ENCODE results near the gene PNPLA5. TPM values are rescaled to one million over a fixed set of nuclear protein-coding genes. Genes with fewer than 3 reads are reported as not detected.

PNPLA5 gene
- total RNA-seq, 1 experiment from 2014 or later, result not detected

DNA sequence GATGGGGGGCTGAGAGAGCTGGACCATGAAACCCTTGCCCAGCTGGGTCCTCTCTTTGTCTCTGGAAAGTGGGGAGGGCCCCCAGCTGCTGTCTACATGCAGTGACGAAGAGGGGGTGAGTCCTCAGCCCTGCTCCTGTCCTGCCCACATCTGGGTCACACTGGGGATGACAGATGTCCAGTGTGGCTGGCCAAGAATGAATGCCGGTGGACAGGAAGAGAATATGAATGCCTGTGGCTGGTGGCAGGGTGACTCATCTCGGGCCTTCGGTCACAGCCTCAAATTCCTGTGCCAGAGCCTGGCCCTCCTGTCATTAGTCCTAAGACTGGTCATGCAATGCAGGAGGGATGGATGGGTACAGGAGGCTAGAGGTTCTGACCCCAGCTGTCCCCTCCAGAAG lies 29.6 kb upstream of the PNPLA5 start:
- CTCF ChIA-PET, result interaction anchor here (1.1 kb wide), 1 partner anchor 24 kb away, joined by 5 read pairs; no protein-coding TSS in a partner anchor
- H2AFZ ChIP-seq (ENCODE audit: low read length), result no peak overlapping the region
- TF ChIP-seq EZH2 (IDR thresholded peaks at IDR 0.05; ENCODE audit: low read length, unreplicated experiment), result no peak
- TF ChIP-seq, protein P1, sequence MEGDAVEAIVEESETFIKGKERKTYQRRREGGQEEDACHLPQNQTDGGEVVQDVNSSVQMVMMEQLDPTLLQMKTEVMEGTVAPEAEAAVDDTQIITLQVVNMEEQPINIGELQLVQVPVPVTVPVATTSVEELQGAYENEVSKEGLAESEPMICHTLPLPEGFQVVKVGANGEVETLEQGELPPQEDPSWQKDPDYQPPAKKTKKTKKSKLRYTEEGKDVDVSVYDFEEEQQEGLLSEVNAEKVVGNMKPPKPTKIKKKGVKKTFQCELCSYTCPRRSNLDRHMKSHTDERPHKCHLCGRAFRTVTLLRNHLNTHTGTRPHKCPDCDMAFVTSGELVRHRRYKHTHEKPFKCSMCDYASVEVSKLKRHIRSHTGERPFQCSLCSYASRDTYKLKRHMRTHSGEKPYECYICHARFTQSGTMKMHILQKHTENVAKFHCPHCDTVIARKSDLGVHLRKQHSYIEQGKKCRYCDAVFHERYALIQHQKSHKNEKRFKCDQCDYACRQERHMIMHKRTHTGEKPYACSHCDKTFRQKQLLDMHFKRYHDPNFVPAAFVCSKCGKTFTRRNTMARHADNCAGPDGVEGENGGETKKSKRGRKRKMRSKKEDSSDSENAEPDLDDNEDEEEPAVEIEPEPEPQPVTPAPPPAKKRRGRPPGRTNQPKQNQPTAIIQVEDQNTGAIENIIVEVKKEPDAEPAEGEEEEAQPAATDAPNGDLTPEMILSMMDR (conservative IDR thresholded peaks at IDR 0.05; ENCODE audit: low read depth, low read length), result no peak
- no peak for TF ChIP-seq EZH2phosphoT487 (IDR thresholded peaks at IDR 0.05; ENCODE audit: borderline replicate concordance, low read length)

DNA sequence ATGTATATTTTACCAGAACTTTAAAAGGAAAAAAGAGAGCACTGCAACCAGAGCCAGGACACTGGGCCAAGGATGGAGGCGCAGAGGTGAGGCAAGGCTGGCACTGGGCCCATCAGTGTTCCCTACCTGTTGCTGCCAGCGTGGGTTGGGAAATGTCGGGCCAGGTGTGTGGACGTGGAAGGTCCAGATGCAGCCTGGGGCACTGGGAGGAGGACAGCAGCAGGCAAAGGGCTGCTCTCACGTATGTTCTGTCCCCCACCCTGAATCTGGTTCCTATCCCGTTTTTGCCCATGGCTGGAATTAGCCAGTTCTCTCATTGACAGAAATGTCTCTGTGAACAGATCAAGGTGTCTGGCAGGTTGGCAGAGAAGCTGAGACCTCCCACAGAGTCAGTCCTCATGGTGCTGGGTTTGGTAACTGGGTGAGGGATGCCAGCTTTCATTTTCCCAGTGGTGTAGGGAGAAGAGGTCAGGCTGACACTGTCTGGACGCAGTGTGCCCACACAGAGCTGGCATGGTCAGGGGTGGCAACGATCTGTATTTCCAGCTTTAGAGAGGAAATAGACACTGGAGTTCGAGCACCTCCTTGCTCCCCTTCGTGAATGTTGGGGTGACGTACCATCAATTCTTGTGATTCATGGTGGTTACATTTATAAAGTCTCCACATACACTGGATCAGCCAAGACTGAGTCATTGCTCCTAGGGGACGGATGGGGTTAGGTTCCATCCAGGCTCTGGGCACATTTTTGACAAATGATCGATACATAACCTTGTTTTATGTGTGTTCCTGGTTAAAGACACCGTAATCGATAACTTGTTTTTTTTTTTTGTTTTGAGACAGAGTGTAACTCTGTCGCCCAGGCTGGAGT lies 27.5 kb upstream of the PNPLA5 start:
- POLR2A ChIA-PET (ENCODE audit: unreplicated experiment), result no interaction called here
- H3K27ac ChIP-seq (ENCODE audit: low read length), result no peak overlapping the region

More for the DNA sequence above, 29.6 kb upstream of the PNPLA5 start:
- no peaks in the 10 kb centered on the region for H3K9me2 ChIP-seq (replicated peaks; ENCODE audit: low read length)
- intact Hi-C loops (cut with micrococcal nuclease), result no loop called here
- no peaks in the 10 kb centered on the region for H3K79me2 ChIP-seq (ENCODE audit: low read length)
- no peaks in the 10 kb centered on the region for H3F3A ChIP-seq (ENCODE audit: low read length, unreplicated experiment)
- H3K9ac ChIP-seq (ENCODE audit: low read length), result no peak overlapping the region
- no peaks in the 10 kb centered on the region for H4K20me1 ChIP-seq (ENCODE audit: low read length)
- H3K36me3 ChIP-seq (ENCODE audit: low read depth, low read length), result no peaks in the 10 kb centered on the region
- no TSS peak for BruUV-seq (replicated peaks)
- DNase-seq (peak; percentile 73), ATAC-seq (peak; percentile 73)
- no peak overlapping the region for H3K4me3 ChIP-seq (ENCODE audit: low read length)
- H3K4me2 ChIP-seq (ENCODE audit: low read length), result peak overlapping the region; percentile 44
- H3K27ac ChIP-seq (ENCODE audit: low read length), result no peak overlapping the region
- no peaks in the 10 kb centered on the region for H3K9me3 ChIP-seq (ENCODE audit: low read length)
- peaks cover 17% of the 10 kb centered on the region for H3K4me1 ChIP-seq (ENCODE audit: insufficient read depth, low read length)
- POLR2A ChIA-PET (ENCODE audit: unreplicated experiment), result no interaction called here
- no peaks in the 10 kb centered on the region for H3K27me3 ChIP-seq (ENCODE audit: low read length)

More for the DNA sequence above, 27.5 kb upstream of the PNPLA5 start:
- H3K4me2 ChIP-seq (ENCODE audit: low read length), result no peak overlapping the region
- H2AFZ ChIP-seq (ENCODE audit: low read length), result no peak overlapping the region
- H3K79me2 ChIP-seq (ENCODE audit: low read length), result no peaks in the 10 kb centered on the region
- H4K20me1 ChIP-seq (ENCODE audit: low read length), result no peaks in the 10 kb centered on the region
- H3K9me3 ChIP-seq (ENCODE audit: low read length), result no peaks in the 10 kb centered on the region
- peak; percentile 7 for DNase-seq
- no peak for ATAC-seq
- H3K36me3 ChIP-seq (ENCODE audit: low read depth, low read length), result no peaks in the 10 kb centered on the region
- no peak overlapping the region for H3K4me3 ChIP-seq (ENCODE audit: low read length)
- H3K4me1 ChIP-seq (ENCODE audit: insufficient read depth, low read length), result peaks cover 17% of the 10 kb centered on the region
- CTCF ChIA-PET, result no interaction called here
- H3K9me2 ChIP-seq (replicated peaks; ENCODE audit: low read length), result no peaks in the 10 kb centered on the region
- TF ChIP-seq, protein P1 (conservative IDR thresholded peaks at IDR 0.05; ENCODE audit: low read depth, low read length), result no peak
- no peaks in the 10 kb centered on the region for H3K27me3 ChIP-seq (ENCODE audit: low read length)
- no peaks in the 10 kb centered on the region for H3F3A ChIP-seq (ENCODE audit: low read length, unreplicated experiment)
- intact Hi-C loops (cut with micrococcal nuclease), result no loop called here
- no peak overlapping the region for H3K9ac ChIP-seq (ENCODE audit: low read length)
- no TSS peak for BruUV-seq (replicated peaks)
